DND-41 (cell line): ENCODE data around the gene LRP1.

Source experiments
- ATAC-seq: fragments of 200-7000 bp; cut with Tn5 transposase; 3 replicates; pipeline ENCODE4 v1.9.1; 2021; ENCODE audit warnings: low read depth; ENCODE audit not compliant: insufficient read depth
- DNase-seq: peaks from one replicate; pipeline ENCODE4 v3.0.0-alpha.2; 2020
- H2AFZ ChIP-seq: 2 replicates; pipeline ENCODE4 v1.6.0; 2012; ENCODE audit warnings: low read depth, low read length
- H3K27ac ChIP-seq: 2 replicates; pipeline ENCODE4 v1.5.1; 2012; ENCODE audit warnings: low read length, inconsistent platforms
- H3K27me3 ChIP-seq: fragments of 200-600 bp; sonication (generic); 2 replicates; pipeline ENCODE4 v1.6.0; 2012; ENCODE audit warnings: low read length, mild to moderate bottlenecking, inconsistent platforms; ENCODE audit not compliant: insufficient read depth, poor library complexity
- H3K36me3 ChIP-seq: 2 replicates; pipeline ENCODE4 v1.5.1; 2012; ENCODE audit warnings: low read length, inconsistent platforms; ENCODE audit not compliant: insufficient read depth
- H3K4me1 ChIP-seq: 2 replicates; pipeline ENCODE4 v1.5.1; 2012; ENCODE audit warnings: mild to moderate bottlenecking, low read length; ENCODE audit not compliant: insufficient read depth
- H3K4me2 ChIP-seq: 2 replicates; pipeline ENCODE4 v1.6.0; 2012; ENCODE audit warnings: mild to moderate bottlenecking, moderate library complexity, low read length, inconsistent platforms; ENCODE audit not compliant: insufficient read depth
- H3K4me3 ChIP-seq, 2 experiments: fragments of 200-600 bp in 1 of 2; shearing (Covaris generic) in 1 of 2; 2 replicates each; pipeline ENCODE4 v1.5.1; 2012 to 2016; ENCODE audit warnings: inconsistent platforms in 2 of 2, low read length in 2 of 2, mild to moderate bottlenecking in 2 of 2, low read depth in 1 of 2, moderate library complexity in 1 of 2
- H3K79me2 ChIP-seq: 2 replicates; pipeline ENCODE4 v1.6.0; 2012; ENCODE audit warnings: low read length, inconsistent platforms; ENCODE audit not compliant: insufficient read depth
- H3K9ac ChIP-seq: 2 replicates; pipeline ENCODE4 v1.6.0; 2012; ENCODE audit warnings: low read depth, mild to moderate bottlenecking, inconsistent platforms, low read length, moderate library complexity
- H3K9me3 ChIP-seq: 2 replicates; pipeline ENCODE4 v1.5.1; 2012; ENCODE audit warnings: low read length, moderate library complexity, mild to moderate bottlenecking, inconsistent platforms; ENCODE audit not compliant: insufficient read depth, severe bottlenecking
- H4K20me1 ChIP-seq: 2 replicates; pipeline ENCODE4 v1.6.0; 2012; ENCODE audit warnings: low read length; ENCODE audit not compliant: insufficient read depth
- EZH2 ChIP-seq: IDR thresholded peaks from 3 replicates; pipeline ENCODE4 v1.6.1; 2012; ENCODE audit warnings: borderline replicate concordance, low read depth, mild to moderate bottlenecking, moderate library complexity, low read length, inconsistent platforms; ENCODE audit not compliant: severe bottlenecking
- TF ChIP-seq, protein P1 (sequence below): IDR thresholded peaks from 2 replicates; pipeline ENCODE4 v1.5.1; 2012; ENCODE audit warnings: borderline replicate concordance, low read length, moderate library complexity, mild to moderate bottlenecking; ENCODE audit not compliant: poor library complexity, severe bottlenecking; ENCODE audit errors: extremely low read depth

Gene LRP1

DNA sequence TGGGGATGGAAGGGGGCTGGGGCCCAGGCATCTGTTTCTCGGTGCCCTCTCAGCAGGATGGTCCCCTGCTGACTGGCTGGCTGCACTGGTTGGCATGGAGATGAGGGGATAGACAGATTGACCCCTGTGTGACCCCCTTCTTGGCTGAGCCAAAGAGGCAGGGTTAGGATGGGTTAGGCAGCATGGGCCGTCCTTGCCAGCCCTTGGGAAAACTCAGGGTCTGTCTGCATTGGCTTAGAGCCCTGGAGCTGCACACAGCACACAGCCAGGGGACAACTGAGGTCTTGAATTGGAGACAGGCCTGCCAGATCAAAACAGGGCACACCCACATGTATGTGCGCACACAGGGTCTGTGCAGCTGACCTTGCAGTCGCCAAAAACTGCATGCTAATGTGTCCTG is 30.4 kb downstream of the LRP1 start:
- Histone ChIP-seq H3K27ac (no peak overlapping the region), H3K79me2 (no peaks in the 10 kb centered on the region), H3K36me3 (no peaks in the 10 kb centered on the region), H3K4me3 (no peak overlapping the region), H3K9me3 (no peaks in the 10 kb centered on the region), H3K4me1 (0 out of 2 replicates have a peak, but pooled peaks cover 6% of the 10 kb centered on the region), H4K20me1 (0 out of 2 replicates have a peak, but pooled peaks cover 2% of the 10 kb centered on the region), H3K4me2 (no peak overlapping the region), H2AFZ (no peak overlapping the region), H3K27me3 (no peaks in the 10 kb centered on the region), H3K9ac (no peak overlapping the region)
- ATAC-seq (no peak), DNase-seq (no peak)
- no peak for TF ChIP-seq EZH2
- TF ChIP-seq, protein P1, sequence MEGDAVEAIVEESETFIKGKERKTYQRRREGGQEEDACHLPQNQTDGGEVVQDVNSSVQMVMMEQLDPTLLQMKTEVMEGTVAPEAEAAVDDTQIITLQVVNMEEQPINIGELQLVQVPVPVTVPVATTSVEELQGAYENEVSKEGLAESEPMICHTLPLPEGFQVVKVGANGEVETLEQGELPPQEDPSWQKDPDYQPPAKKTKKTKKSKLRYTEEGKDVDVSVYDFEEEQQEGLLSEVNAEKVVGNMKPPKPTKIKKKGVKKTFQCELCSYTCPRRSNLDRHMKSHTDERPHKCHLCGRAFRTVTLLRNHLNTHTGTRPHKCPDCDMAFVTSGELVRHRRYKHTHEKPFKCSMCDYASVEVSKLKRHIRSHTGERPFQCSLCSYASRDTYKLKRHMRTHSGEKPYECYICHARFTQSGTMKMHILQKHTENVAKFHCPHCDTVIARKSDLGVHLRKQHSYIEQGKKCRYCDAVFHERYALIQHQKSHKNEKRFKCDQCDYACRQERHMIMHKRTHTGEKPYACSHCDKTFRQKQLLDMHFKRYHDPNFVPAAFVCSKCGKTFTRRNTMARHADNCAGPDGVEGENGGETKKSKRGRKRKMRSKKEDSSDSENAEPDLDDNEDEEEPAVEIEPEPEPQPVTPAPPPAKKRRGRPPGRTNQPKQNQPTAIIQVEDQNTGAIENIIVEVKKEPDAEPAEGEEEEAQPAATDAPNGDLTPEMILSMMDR: no peak

DNA sequence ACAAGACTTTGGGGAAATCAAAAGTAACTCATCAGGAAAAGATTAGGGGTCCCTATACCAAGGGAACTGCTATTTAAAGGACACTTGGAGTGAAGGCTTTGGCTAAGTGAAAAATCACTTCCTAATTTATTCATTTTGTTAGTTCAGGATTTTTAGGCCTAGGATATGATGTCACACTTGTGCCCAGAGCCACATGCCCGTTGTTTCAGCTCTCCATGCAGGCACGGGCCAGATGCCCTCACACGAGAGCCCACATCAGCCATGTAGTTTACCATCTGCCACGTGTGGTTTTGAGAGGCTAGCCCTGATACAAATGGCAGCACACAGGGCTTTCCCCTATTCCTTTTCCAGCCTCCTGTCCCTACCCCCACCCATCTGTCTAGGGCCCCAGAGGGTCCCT is 31.0 kb downstream of the LRP1 start:
- 0 out of 2 replicates have a peak, but pooled peaks cover 2% of the 10 kb centered on the region for H4K20me1 ChIP-seq
- ATAC-seq (no peak), DNase-seq (no peak)
- no peak overlapping the region for H3K9ac ChIP-seq
- H3K36me3 ChIP-seq: no peaks in the 10 kb centered on the region
- TF ChIP-seq EZH2: no peak
- TF ChIP-seq, protein P1: no peak
- H3K27ac ChIP-seq: no peak overlapping the region
- no peaks in the 10 kb centered on the region for H3K79me2 ChIP-seq
- no peak overlapping the region for H3K4me2 ChIP-seq
- H3K27me3 ChIP-seq: no peaks in the 10 kb centered on the region
- H3K4me1 ChIP-seq: 0 out of 2 replicates have a peak, but pooled peaks cover 6% of the 10 kb centered on the region
- no peaks in the 10 kb centered on the region for H3K9me3 ChIP-seq
- H2AFZ ChIP-seq: no peak overlapping the region
- no peak overlapping the region for H3K4me3 ChIP-seq

DNA sequence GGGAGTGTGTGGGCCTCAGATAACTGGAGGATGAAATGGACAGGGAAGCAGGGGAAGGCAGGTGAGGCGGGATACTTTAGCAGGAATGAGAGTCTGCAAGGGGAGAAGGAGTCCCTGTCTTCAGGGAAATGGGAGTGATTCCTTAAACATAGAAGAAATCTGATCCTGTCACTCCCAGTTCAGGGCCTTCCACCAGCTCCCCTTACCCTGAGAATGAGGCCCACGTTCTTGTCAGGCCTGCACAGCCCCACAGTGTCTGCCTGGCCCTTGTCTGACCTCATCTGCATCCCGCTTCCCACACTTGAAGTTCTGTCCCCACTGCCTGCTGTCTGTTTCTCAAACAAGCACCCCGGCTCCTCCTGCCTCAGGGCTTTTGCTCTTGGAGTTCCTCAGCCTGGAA is 31.8 kb downstream of the LRP1 start:
- H3K27me3 ChIP-seq: no peaks in the 10 kb centered on the region
- H3K4me3 ChIP-seq: no peak overlapping the region
- H3K79me2 ChIP-seq: no peaks in the 10 kb centered on the region
- 0 out of 2 replicates have a peak, but pooled peaks cover 6% of the 10 kb centered on the region for H3K4me1 ChIP-seq
- TF ChIP-seq, protein P1: no peak
- TF ChIP-seq EZH2: no peak
- H3K27ac ChIP-seq: no peak overlapping the region
- 0 out of 2 replicates have a peak, but pooled peaks cover 2% of the 10 kb centered on the region for H4K20me1 ChIP-seq
- H3K9ac ChIP-seq: no peak overlapping the region
- no peaks in the 10 kb centered on the region for H3K9me3 ChIP-seq
- no peak for DNase-seq
- no peaks in the 10 kb centered on the region for H3K36me3 ChIP-seq
- H2AFZ ChIP-seq: no peak overlapping the region
- H3K4me2 ChIP-seq: no peak overlapping the region
- ATAC-seq: no peak

DNA sequence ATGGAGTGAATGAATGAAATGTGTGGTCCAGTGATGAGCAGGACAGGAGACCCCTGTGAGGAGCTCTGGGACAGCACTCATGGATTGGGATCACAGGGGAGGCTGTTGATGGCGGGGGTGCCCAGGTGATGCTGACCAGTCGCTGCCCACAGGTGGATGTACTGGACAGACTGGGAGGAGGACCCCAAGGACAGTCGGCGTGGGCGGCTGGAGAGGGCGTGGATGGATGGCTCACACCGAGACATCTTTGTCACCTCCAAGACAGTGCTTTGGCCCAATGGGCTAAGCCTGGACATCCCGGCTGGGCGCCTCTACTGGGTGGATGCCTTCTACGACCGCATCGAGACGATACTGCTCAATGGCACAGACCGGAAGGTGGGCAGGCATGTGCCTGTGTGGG is 32.5 kb downstream of the LRP1 start:
- H2AFZ ChIP-seq: no peak overlapping the region
- no peak overlapping the region for H3K9ac ChIP-seq
- H3K36me3 ChIP-seq: no peaks in the 10 kb centered on the region
- ATAC-seq (no peak), DNase-seq (no peak)
- 0 out of 2 replicates have a peak, but pooled peaks cover 6% of the 10 kb centered on the region for H3K4me1 ChIP-seq
- TF ChIP-seq EZH2: no peak
- TF ChIP-seq, protein P1: no peak
- H3K79me2 ChIP-seq: no peaks in the 10 kb centered on the region
- H4K20me1 ChIP-seq: 0 out of 2 replicates have a peak, but pooled peaks cover 2% of the 10 kb centered on the region
- no peak overlapping the region for H3K27ac ChIP-seq
- no peak overlapping the region for H3K4me2 ChIP-seq
- no peaks in the 10 kb centered on the region for H3K27me3 ChIP-seq
- no peaks in the 10 kb centered on the region for H3K9me3 ChIP-seq
- H3K4me3 ChIP-seq: no peak overlapping the region
